GM13977 (cell line): Measurements from ENCODE around the gene CHST4.
"Not testable (repeated sequence)": the region's sequence is repeated elsewhere in the genome, so short reads cannot be mapped to it uniquely, and the experiment has no call there.

ENCODE experiments used
- DNase-seq: peaks from one replicate; pipeline ENCODE4 v3.0.0; 2012; ENCODE audit warnings: low spot score
- in situ Hi-C: fragments of 300-500 bp; cut with MboI; formaldehyde crosslinking; loops from one replicate; pipeline ENCODE4 v1.12.0; 2022; ENCODE audit warnings: low sequenced_read_pairs, low pct_unique_long_range_greater_than_20kb, mixed read lengths, inconsistent platforms; ENCODE audit not compliant: unreplicated experiment
- TF ChIP-seq, protein P1 (sequence below): IDR thresholded peaks from 2 replicates; pipeline ENCODE4 v1.5.1; 2012; ENCODE audit warnings: mild to moderate bottlenecking, control low read depth; ENCODE audit not compliant: insufficient read depth; ENCODE audit errors: extremely low read depth, missing control alignments

CHST4 gene

DNA sequence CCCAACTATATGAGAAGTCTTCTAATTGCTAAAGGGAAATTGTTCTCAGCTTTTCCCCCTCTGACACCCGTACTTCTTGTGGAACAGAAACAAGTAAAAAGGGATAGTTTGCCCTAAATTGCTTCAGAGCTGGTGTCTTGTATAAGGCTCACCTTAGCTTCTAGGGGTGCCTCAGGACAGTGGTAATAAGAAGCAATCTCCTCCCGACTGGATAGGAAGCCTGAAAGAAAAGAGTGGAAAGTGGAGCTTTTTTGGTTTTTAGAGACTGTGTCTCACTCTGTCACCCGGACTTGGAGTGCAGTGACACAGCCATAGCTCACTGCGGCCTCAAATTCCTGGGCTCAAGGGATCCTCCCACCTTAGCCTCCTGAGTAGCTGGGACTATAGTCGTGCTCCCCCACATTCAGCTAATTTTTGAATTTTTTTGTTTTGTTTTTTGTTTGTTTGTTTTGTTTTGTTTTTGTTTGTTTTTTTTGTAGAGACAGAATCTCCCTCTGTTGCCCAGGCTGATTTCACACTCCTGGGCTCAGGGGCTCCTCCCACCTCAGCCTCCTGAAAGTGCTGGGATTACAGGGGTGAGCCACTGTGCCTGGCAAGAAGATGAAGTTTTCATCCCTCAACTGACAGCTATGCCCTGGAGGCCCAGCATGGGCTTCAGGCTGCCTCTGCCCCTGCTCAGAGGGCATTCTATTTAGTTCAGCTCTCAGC is 47.3 kb downstream of the CHST4 start:
- no peak for DNase-seq
- TF ChIP-seq, protein P1, sequence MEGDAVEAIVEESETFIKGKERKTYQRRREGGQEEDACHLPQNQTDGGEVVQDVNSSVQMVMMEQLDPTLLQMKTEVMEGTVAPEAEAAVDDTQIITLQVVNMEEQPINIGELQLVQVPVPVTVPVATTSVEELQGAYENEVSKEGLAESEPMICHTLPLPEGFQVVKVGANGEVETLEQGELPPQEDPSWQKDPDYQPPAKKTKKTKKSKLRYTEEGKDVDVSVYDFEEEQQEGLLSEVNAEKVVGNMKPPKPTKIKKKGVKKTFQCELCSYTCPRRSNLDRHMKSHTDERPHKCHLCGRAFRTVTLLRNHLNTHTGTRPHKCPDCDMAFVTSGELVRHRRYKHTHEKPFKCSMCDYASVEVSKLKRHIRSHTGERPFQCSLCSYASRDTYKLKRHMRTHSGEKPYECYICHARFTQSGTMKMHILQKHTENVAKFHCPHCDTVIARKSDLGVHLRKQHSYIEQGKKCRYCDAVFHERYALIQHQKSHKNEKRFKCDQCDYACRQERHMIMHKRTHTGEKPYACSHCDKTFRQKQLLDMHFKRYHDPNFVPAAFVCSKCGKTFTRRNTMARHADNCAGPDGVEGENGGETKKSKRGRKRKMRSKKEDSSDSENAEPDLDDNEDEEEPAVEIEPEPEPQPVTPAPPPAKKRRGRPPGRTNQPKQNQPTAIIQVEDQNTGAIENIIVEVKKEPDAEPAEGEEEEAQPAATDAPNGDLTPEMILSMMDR, result no peak
- in situ Hi-C loops, result no loop called here

DNA sequence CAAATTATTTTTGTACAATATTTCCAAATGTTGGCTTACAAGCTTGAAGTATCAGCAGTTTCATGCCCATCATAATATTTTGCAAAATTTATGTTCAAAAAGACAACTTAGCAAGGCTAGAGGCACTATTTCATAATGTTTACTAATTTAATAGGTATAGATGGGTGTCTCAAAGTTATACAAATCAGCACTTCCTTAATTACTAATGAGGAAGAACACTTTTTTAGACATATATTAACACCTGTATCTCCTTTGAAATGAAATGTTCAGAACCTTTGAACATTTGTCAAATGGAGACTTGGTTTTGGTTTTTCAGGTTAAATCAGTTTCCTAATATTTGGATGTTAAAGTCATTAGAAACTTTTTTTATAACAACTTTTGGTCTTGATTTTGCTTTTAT is 48.5 kb downstream of the CHST4 start:
- no peak for DNase-seq
- TF ChIP-seq, protein P1, result no peak
- in situ Hi-C loops, result no loop called here

DNA sequence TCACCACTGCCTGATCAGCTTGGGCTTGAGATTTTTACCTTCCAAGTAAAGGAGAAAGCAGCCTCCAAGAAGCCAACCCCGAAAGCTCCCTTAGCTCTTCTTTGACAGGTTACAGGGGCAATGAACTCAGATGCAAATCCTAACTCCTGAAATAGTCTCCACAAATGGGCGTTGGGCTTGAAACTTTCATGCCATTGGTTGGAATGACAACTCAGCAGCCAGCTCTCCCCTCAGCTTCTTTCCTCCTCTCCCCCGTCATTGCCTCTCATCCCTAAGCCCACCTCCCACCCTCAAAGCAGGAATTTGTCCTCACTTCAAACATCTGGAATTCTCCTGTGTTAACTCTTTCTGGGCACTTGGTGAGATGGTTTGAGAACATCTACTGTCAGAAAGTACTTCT is 50.7 kb downstream of the CHST4 start, which contains the start of gene TAT:
Gene TAT, minus strand, starts transcription at position 122 of the 400 bp plus-strand sequence. CDS start 677 bp downstream, outside the sequence.
- DNase-seq, result no peak
- in situ Hi-C loops, result no loop called here
- TF ChIP-seq, protein P1, result no peak

DNA sequence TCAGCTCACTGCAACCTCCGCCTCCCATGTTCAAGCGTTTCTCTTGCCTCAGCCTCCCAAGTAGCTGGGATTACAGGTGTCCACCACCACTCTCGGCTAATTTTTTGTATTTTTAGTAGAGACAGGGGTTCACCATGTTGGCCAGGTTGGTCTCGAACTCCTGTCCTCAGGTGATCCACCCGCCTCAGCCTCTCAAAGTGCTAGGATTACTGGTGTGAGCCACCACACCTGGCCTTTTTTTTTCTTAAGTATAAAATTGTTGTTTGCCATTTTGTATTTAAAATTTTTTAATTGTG is 56.3 kb downstream of the CHST4 start:
- in situ Hi-C loops, DNase-seq: not testable (repeated sequence)

DNA sequence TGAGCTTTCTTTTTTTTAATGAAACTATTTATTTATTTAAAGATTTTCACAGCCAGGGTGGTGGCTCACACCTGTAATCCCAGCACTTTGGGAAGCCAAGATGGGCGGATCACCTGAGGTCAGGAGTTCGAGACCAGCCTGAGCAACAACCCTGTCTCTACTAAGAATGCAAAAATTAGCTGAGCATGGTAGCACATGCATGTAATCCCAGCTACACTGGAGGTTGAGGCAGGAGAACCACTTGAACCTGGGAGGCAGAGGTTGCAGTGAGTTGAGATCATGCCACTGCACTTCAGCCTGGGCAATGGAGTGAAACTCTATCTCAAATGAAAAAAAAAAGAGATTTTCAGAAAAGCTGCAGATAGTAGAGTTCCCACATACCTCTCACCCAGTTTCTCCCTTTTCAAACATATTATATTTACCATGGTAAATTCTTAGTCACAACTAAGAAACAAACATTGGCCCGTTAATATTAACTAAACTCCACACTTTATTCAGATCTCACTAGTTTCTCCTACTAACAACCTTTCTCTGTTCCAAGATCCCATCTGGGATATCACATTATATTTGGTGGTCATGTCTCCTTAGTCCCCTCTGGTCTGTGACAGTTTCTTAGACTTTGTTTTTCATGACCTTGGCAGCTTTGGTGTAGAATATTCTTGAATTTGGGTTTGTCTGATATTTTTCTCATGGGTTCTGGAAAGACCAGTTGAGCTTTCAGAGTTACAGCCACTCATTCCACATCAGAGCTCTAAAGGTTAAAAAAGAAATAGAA is 58.5 kb downstream of the CHST4 start:
- TF ChIP-seq, protein P1, result no peak
- DNase-seq, result no peak
- in situ Hi-C loops, result no loop called here

DNA sequence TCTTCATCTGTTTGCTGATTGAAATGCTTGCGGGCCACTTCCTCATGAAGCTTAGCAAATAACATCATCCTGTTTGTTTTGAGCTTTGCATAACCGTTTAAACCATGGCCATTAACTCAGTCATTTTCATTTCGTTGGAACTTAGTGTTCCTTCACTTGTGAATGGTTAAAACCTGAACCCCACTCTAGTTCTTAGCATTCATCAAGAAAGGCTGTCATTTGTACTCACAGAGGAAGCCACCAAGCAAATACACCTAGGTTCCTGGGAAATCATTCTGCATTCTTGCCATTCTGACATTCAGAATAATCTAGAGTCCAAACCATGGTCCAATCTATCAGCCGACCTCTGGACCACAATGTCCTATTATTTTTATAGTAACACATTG is 59.1 kb downstream of the CHST4 start:
- no peak for DNase-seq
- in situ Hi-C loops, result no loop called here
- TF ChIP-seq, protein P1, result no peak
